ENCODE results near the gene PTPN1.

DNA sequence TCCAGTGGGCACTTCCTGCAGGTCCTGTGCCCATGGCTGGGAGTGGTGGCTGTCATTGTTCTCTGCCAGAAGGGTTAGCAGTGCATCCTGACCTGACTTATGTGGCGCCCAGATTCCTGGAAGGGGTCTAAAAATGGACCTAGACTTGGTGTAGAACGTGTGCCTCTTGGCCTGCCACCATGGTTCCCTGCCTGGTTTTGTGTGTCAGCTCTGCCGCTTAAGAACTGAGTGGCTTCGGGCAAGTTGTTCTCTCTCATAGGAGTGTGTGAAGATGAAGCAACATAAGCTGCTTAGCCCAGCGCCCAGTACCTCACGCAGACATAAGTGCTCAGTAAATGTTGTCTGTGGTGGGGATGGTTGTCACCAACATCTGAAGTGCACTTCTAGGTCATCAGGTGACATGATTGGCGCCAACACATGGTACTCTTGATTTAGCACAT is 52.1 kb downstream of the PTPN1 start:
- TF ChIP-seq, protein P1, sequence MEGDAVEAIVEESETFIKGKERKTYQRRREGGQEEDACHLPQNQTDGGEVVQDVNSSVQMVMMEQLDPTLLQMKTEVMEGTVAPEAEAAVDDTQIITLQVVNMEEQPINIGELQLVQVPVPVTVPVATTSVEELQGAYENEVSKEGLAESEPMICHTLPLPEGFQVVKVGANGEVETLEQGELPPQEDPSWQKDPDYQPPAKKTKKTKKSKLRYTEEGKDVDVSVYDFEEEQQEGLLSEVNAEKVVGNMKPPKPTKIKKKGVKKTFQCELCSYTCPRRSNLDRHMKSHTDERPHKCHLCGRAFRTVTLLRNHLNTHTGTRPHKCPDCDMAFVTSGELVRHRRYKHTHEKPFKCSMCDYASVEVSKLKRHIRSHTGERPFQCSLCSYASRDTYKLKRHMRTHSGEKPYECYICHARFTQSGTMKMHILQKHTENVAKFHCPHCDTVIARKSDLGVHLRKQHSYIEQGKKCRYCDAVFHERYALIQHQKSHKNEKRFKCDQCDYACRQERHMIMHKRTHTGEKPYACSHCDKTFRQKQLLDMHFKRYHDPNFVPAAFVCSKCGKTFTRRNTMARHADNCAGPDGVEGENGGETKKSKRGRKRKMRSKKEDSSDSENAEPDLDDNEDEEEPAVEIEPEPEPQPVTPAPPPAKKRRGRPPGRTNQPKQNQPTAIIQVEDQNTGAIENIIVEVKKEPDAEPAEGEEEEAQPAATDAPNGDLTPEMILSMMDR (IDR thresholded peaks at IDR 0.05), result no peak
- TF ChIP-seq EZH2 (IDR thresholded peaks at IDR 0.05) (no peak), EZH2phosphoT487 (IDR thresholded peaks at IDR 0.05) (no peak)

Measured in neural progenitor cell (in vitro differentiated cells).